Spleen (tissue), 11 donors: Measurements from ENCODE around the gene FAM120A. TPM values are rescaled to one million over a fixed set of nuclear protein-coding genes. Genes with fewer than 3 reads are reported as not detected.

Experiments
- DNase-seq: peaks from one replicate; pipeline ENCODE4 v3.0.0-alpha.2; 2020
- H3K27ac ChIP-seq, 8 donors: fragments of 200-600 bp; sonication (generic) in 7 of 8; 1 replicate in 4 of 8; 2 replicates in 4 of 8; pipeline versions ENCODE4 v1.5.0 to v1.8.0; 2016 to 2021; ENCODE audit warnings: inconsistent platforms in 4 of 8, mild to moderate bottlenecking in 4 of 8, moderate library complexity in 1 of 8
- H3K27me3 ChIP-seq, 7 donors: fragments of 200-600 bp; sonication (generic) in 6 of 7; replicated peaks in 1 of 7; 1 replicate in 4 of 7; 2 replicates in 3 of 7; pipeline versions ENCODE4 v1.5.0 to v1.8.0; 2016 to 2021; ENCODE audit warnings: inconsistent platforms in 3 of 7, mild to moderate bottlenecking in 1 of 7
- H3K36me3 ChIP-seq, 6 donors: fragments of 200-600 bp; sonication (generic) in 5 of 6; 1 replicate in 4 of 6; 2 replicates in 2 of 6; pipeline versions ENCODE4 v1.5.0 to v1.8.0; 2016 to 2021; ENCODE audit warnings: inconsistent platforms in 2 of 6
- H3K4me1 ChIP-seq, 6 donors: fragments of 200-600 bp; sonication (generic) in 5 of 6; 1 replicate in 3 of 6; 2 replicates in 3 of 6; pipeline versions ENCODE4 v1.5.0 to v1.8.0; 2016 to 2021; ENCODE audit warnings: inconsistent platforms in 3 of 6
- H3K4me3 ChIP-seq, 8 donors: fragments of 200-600 bp; sonication (generic) in 7 of 8; 1 replicate in 4 of 8; 2 replicates in 4 of 8; pipeline versions ENCODE4 v1.5.0 to v1.8.0; 2016 to 2021; ENCODE audit warnings: inconsistent platforms in 4 of 8, mild to moderate bottlenecking in 4 of 8, moderate library complexity in 2 of 8
- H3K9me3 ChIP-seq, 8 donors: fragments of 200-600 bp; sonication (generic) in 7 of 8; 1 replicate in 4 of 8; 2 replicates in 4 of 8; pipeline versions ENCODE4 v1.5.0 to v1.8.0; 2016 to 2021; ENCODE audit warnings: inconsistent platforms in 4 of 8
- CTCF ChIP-seq, 11 experiments: fragments of 200-600 bp in 7 of 11; fragments of 450-650 bp in 4 of 11; sonication (generic) in 4 of 11; IDR thresholded peaks in 8 of 11; conservative IDR thresholded peaks in 3 of 11; 1 replicate in 7 of 11; 2 replicates in 4 of 11; pipeline versions ENCODE4 v1.4.0 to v1.8.0; 2016 to 2021; ENCODE audit warnings: antibody characterized with exemption in 11 of 11, inconsistent platforms in 4 of 11, mild to moderate bottlenecking in 1 of 11
- POLR2A ChIP-seq, 3 donors: fragments of 450-650 bp; IDR thresholded peaks; one replicate each; pipeline ENCODE4 v1.5.1; 2017; ENCODE audit warnings: antibody characterized with exemption in 3 of 3, mild to moderate bottlenecking in 1 of 3
- POLR2AphosphoS5 ChIP-seq, 3 donors: sonication (generic); formaldehyde crosslinking; IDR thresholded peaks; one replicate each; pipeline ENCODE4 v1.5.1; 2017; ENCODE audit warnings: antibody characterized with exemption in 3 of 3
- WGBS, 5 donors: extraction: QIAGEN DNeasy Blood & Tissue Kit in 3 of 5; methylation state at CpG; one replicate each; pipeline versions ENCODE4 v1.1.5 to v1.1.7; 2013 to 2018; 5-methylcytosine and 5-hydroxymethylcytosine counted together
- intact Hi-C: fragments of 100-400 bp; cut with DNase I; formaldehyde crosslinking; loops from one replicate; pipeline ENCODE4 v1.15.0; 2023; ENCODE audit warnings: low total_unique reads
- polyA plus RNA-seq, 3 donors: library from polyadenylated mRNA; stranded (reverse); fragments of 200-250 nt; gene quantifications; one replicate each; pipeline ENCODE4 v1.2.1, GENCODE V29; 2013
- total RNA-seq, 7 donors: library from RNA; depleted of rRNA in 3 of 7; stranded (reverse); fragments of >200 nt in 3 of 7; fragmentation: NEBNext Ultra II Directional in 4 of 7; extraction: Animal tissue kit (Norgen Biotek cat#: 25700) in 4 of 7; gene quantifications; one replicate each; pipeline versions ENCODE4 v1.1.0 to v1.2.1, GENCODE V29; 2016 to 2021
- donor health status: healthy with polysubstance abuse.
- donor health status: DM: no; HTN: no; CAD: no; lungs with moderate emphysema.
- donor health status: DM: no; HTN: no; CAD: no.
- donor health status: Bipolar disorder and iron deficiency.
- donor health status: healthy.
- donor health status: DM: no; HTN: no; CAD: no.
- donor health status: DM: yes; HTN: yes; CAD: no.

Gene FAM120A
- total and polyA plus RNA-seq, 10 donors, result 33.0 to 116 (median 102) TPM

GRCh38 chr9:93552923-93553322, 101.4 kb downstream of the FAM120A start:
- peaks cover 0 to 2% (median 0%) of the 10 kb centered on the region in 6 donors for H3K4me1 ChIP-seq
- TF ChIP-seq POLR2AphosphoS5 (IDR thresholded peaks at IDR 0.05), result no peak
- no peak for TF ChIP-seq CTCF (IDR thresholded peaks at IDR 0.05 in 8 of 11, conservative IDR thresholded peaks at IDR 0.05 in 3 of 11)
- no peak for TF ChIP-seq POLR2A (IDR thresholded peaks at IDR 0.05)
- H3K27ac ChIP-seq, result no peak overlapping the region
- no peaks in the 10 kb centered on the region for H3K27me3 ChIP-seq
- intact Hi-C loops, result no loop called here
- H3K4me3 ChIP-seq, result no peak overlapping the region
- no peak for DNase-seq
- 94 to 97% (median 97%) methylated on average over 1 of the region's 1 CpG for WGBS, 5 donors
- H3K9me3 ChIP-seq, result no peaks in the 10 kb centered on the region
- H3K36me3 ChIP-seq, result peaks cover 2 to 98% (median 59%) of the 10 kb centered on the region in 6 donors

- Histone ChIP-seq H3K27me3 (no peaks in the 10 kb centered on the region), H3K27ac (no peak overlapping the region), H3K4me3 (no peak overlapping the region), H3K9me3 (no peaks in the 10 kb centered on the region), H3K4me1 (no peaks in the 10 kb centered on the region), H3K36me3 (peaks cover 7 to 98% (median 70%) of the 10 kb centered on the region in 6 donors)
- TF ChIP-seq POLR2A (IDR thresholded peaks at IDR 0.05) (no peak), POLR2AphosphoS5 (IDR thresholded peaks at IDR 0.05) (no peak), CTCF (IDR thresholded peaks at IDR 0.05 in 8 of 11, conservative IDR thresholded peaks at IDR 0.05 in 3 of 11) (no peak)
- 86 to 97% (median 92%) methylated on average over 4 of the region's 4 CpGs for WGBS, 5 donors
- no peak for DNase-seq
- intact Hi-C loops, result no loop called here
Measured at GRCh38 chr9:93555370-93555769, 103.9 kb downstream of the FAM120A start.

GRCh38 chr9:93557366-93558137, 106.1 kb downstream of the FAM120A start:
- peaks cover 7 to 98% (median 79%) of the 10 kb centered on the region in 6 donors for H3K36me3 ChIP-seq
- no peak for TF ChIP-seq CTCF (IDR thresholded peaks at IDR 0.05 in 8 of 11, conservative IDR thresholded peaks at IDR 0.05 in 3 of 11)
- peak in 1 of 3 donors; percentile 52 for TF ChIP-seq POLR2AphosphoS5 (IDR thresholded peaks at IDR 0.05)
- H3K4me3 ChIP-seq, result no peak overlapping the region
- no peak for DNase-seq
- H3K27ac ChIP-seq, result no peak overlapping the region
- no peaks in the 10 kb centered on the region for H3K9me3 ChIP-seq
- 93 to 95% (median 95%) methylated on average over 15 of the region's 15 CpGs for WGBS, 5 donors
- no peaks in the 10 kb centered on the region for H3K4me1 ChIP-seq
- H3K27me3 ChIP-seq, result no peaks in the 10 kb centered on the region
- intact Hi-C loops, result no loop called here

GRCh38 chr9:93558503-93558902, 107.0 kb downstream of the FAM120A start:
- H3K4me3 ChIP-seq, result no peak overlapping the region
- TF ChIP-seq POLR2AphosphoS5 (IDR thresholded peaks at IDR 0.05), result peak in 1 of 3 donors; percentile 25
- no peak for TF ChIP-seq POLR2A (IDR thresholded peaks at IDR 0.05)
- 87 to 91% (median 89%) methylated on average over 14 of the region's 14 CpGs for WGBS, 5 donors
- H3K36me3 ChIP-seq, result peaks cover 7 to 98% (median 82%) of the 10 kb centered on the region in 6 donors
- H3K27ac ChIP-seq, result no peak overlapping the region
- intact Hi-C loops, result no loop called here
- H3K9me3 ChIP-seq, result no peaks in the 10 kb centered on the region
- H3K4me1 ChIP-seq, result no peaks in the 10 kb centered on the region
- DNase-seq, result no peak
- no peaks in the 10 kb centered on the region for H3K27me3 ChIP-seq
